Measurements from ENCODE around the gene SLC24A2.

SLC24A2 gene

DNA sequence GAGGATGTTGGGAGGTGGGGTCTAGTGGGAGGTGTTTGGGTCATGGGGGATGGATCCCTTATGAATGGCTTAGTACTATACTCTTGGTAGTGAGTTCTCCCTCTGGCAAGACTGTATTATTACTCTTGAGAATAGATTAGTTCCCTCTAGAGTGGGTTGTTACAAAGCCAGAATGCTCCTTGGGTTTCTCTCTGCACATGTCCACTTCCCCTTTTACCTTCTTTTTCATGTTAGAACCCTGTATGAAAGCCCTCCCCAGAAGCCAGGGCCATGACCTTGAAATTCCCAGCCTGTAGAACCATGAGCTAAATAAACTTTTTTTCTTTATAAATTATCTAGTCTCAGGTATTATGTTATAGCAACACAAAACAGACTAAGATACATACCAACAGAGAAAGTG, 31.1 kb downstream of the SLC24A2 start:
- no peak for DNase-seq

DNA sequence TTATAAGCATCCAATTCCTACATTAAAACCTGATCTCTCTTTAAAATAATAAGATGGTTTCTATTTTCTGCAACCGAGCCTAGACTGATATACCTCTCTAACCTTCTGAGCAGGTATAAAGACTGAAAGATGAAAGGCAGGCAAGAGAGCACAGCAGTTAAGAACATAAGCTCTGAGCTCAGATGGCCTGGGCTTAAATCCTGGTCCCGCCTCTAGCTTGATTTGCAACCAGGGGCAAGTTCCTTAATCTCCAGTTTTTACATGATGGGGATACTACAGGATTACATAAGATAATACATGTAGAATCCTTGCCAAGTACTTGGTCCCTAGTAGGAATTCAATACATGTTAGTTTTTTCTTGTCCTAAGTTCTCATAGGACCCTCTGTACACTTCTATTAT, 33.9 kb downstream of the SLC24A2 start:
- no peak for DNase-seq

DNA sequence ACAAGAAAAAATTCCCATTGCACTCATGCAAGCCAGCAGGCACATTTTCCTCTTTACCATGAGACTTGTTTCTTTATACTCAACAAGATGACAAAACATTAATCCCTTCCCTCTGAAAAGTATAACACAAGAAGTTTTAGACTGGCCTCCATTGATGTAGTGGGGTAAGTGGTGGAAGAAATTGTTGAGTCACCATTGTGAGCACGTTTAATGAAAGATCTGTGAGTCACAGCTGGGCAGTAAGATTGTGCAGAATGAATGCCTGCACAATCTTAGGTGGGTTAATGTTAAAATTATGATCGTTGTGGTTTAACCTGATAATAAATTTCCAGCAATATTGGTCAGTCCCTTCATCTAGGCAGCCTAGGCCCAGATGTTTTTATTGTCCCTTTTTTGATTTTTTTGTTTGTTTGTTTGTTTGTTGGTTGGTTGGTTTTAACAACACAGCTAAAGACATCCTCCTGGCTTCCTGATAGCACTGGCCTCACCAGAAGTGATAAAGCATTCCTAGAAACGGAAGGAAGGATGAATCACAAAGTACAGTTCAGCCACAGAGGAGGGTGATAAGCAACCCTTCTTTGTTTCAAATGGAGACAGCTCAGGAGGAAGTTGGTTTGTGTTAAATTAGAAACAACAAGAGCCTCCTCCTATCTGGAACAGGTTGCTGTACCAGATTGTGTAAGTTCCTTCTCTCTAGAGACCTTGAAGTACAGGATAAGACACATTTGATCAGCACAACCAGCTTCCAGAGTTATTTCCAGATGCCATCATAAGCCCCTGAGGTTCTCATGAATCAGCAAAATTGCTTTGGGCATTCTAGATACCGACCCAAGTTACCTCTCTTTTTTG, 40.3 kb downstream of the SLC24A2 start:
- no peak for DNase-seq

DNA sequence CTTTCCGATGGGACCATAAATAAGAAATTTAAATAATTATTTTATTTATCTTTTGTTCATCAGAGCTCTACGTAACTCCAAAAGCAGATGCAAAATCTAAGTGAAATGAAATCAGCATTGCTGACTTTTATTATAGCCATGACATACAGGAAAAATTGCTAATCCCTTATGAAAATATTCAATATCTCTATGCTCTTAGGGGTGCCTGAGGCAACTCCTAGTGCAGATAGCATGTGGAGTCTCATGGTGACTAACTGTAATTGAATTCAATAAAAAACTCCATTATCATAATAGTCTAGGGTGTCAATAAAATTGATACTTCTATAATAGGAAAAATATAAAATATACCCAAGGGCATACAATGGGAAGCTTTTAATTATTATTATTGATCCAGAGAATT, 42.6 kb downstream of the SLC24A2 start:
- no peak for DNase-seq

DNA sequence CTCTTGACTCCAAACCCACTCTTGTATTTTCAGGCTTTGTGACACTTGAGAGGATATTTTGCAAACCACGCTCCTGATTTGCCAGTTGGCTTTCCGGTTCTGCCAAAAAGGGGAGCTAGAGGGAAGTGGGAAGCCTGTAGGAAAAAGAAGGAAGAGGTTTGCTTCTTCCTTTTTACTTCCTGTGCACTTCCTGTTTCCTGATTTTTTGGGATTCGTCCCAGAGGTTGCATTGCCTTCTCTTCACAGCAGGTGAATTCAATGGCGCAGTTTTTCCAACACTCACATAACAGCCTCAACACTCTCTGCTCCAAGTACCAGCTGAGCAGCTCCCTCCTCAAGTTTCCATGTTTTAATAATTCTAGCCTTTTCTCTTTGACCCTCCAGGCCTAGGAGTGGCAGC, 47.7 kb downstream of the SLC24A2 start:
- no peak for DNase-seq

Measured in stimulated activated naive CD4-positive, alpha-beta T cell (primary cell).